Left colon (tissue), 2 donors: ENCODE measurements around the gene SLC43A3. TPM values are rescaled to one million over a fixed set of nuclear protein-coding genes. Genes with fewer than 3 reads are reported as not detected.

ENCODE experiments used
- ATAC-seq: fragments of 200-7000 bp; cut with Tn5 transposase; one replicate; pipeline ENCODE4 v1.9.1; 2020; ENCODE audit warnings: mild to moderate bottlenecking, moderate library complexity
- DNase-seq, 2 donors: peaks; one replicate each; pipeline ENCODE4 v3.0.0-alpha.2; 2020
- intact Hi-C, 2 donors: fragments of 100-400 bp; cut with DNase I in 1 of 2; cut with micrococcal nuclease in 1 of 2; formaldehyde crosslinking; loops; one replicate each; pipeline versions ENCODE4 v1.11.2 to v1.14.0; 2022; cut with DNase I, micrococcal nuclease
- total RNA-seq, 2 donors: library from RNA; stranded (reverse); fragmentation: NEBNext Ultra II Directional; extraction: Animal tissue kit (Norgen Biotek cat#: 25700); gene quantifications; one replicate each; pipeline ENCODE4 v1.2.1, GENCODE V29; 2021
- donor health status: DM: no; HTN: no; CAD: no.
- donor health status: DM: yes; HTN: yes; CAD: no.

The SLC43A3 gene
- total RNA-seq, 2 donors from 2014 or later, result 6.9 to 9.6 TPM

DNA sequence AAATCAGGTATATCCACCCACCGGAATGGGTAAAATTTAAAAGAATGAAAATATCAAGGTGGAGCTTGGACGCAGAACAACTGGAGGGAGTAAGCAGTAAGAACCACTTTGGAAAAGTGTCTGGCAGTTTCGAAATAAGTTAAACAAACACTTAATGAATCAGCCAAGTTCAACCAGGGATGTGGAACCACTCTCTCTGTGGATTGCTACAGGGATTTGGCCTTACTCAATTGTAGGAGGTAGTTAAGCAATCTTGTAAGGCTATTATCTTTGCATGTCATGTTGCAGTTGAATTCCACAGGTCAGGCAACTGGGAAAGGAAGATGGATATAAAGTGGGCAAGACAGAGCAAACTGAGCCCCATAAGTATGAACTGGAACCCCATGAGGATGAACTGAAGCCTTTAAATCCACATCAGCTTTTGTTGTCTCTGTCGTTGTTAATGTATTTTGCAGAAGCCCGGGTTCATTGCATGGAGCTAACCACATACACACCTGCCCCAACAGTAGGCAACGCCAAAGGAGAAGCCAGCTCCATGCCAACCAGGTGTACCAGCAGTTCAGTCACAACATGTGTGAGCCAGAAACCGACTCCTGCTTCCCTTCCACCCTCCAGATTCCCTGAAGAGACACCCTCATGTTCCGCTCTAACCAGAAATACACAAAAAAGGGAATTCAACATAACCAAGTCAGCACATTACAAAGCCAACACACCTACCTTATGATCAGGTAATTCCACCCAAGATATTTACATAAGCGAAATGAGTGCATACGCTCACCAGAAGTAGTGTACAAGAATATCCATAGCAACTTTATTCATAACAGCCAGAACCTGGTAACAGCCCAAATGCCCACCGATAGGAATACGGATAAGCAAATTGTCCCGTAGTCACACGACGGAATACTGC is 8.0 kb upstream of the SLC43A3 start:
- no peak for ATAC-seq
- intact Hi-C loops, result no loop called here

DNA sequence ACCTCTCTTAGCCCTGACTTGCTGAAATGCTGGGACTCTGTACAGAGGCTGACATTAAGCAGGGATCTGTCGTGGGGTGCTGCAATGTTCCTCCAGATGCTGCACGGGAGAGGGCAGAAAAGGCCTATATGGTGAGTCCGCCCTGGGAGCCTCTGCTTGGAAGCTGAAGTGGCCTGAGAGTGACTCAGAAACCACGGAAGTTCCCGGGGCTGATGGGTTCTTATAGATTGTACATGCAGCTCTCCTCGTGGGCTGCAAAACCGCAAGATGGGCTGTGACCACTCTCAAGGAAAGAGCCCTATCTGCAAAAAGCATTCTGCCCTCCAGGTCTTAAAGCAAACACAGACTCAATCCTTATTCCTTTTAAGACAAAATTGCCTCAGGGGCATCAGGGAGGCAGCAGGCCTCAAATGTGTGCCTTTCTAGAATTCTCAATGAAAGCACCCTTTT is 5.8 kb upstream of the SLC43A3 start:
- intact Hi-C loops, result no loop called here
- no peak for DNase-seq
- no peak for ATAC-seq

More for the DNA sequence above, 8.0 kb upstream of the SLC43A3 start:
- no peak for DNase-seq

DNA sequence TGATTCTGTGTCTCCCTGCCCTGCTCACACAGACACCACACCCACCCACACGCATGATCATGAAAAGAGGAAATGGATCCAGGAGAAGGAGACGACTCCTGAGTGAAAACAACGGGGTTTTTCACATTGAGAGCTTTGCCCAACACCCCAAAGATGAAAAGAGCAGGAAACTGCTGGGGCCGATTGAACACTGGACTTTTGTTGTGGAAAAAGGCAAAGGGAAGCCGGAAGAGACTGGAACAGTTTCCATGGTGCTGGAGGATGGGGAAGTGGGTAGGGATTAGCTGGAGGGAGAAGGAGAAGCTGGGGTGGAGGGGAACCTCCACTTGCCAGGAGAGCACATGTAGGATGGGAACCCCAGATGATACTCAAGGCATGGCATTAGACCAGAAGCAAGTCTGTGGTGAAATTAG is 5.2 kb upstream of the SLC43A3 start:
- intact Hi-C loops, result no loop called here
- no peak for ATAC-seq
- DNase-seq, result no peak

DNA sequence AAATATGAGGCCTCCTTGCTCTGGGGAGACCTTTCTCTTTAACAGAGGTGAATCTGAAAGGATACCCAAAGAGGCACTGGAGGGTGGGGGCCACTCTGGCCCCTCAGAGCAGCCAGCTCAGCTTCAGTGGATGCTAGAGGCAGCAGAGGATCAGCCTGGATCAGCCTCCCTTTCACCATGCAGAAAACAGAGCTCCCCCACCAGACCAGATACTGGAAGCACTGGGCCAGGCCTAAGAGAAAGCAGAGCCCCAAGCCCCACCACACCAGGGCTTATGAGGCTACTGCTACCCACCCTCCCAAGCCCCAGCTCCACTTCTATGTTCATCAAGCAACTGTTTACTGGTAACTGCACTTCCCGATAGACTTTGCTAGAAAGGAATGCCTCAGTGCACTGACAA is 4.0 kb upstream of the SLC43A3 start:
- ATAC-seq, result no peak
- no peak for DNase-seq
- intact Hi-C loops, result no loop called here

DNA sequence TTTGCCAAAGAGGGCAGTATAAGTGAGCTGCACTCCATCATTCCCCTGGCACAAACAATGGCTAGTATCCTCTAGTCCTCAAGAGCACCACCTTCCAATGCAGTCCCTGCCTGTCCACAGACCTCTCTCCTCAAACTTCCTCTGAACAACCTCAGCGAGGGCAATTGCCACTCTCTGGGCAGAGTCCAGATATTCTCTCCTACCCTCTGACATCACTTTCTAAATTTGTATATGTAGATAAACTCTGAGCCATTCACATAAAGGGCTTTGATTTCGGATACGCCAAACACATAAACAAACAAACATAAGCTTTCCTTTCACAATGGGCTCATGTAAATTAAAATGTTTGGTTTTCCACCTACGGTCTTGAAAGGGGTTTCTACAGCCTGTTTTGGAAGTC is 3.0 kb upstream of the SLC43A3 start:
- intact Hi-C loops, result no loop called here
- DNase-seq (no peak), ATAC-seq (peak; percentile 56)

DNA sequence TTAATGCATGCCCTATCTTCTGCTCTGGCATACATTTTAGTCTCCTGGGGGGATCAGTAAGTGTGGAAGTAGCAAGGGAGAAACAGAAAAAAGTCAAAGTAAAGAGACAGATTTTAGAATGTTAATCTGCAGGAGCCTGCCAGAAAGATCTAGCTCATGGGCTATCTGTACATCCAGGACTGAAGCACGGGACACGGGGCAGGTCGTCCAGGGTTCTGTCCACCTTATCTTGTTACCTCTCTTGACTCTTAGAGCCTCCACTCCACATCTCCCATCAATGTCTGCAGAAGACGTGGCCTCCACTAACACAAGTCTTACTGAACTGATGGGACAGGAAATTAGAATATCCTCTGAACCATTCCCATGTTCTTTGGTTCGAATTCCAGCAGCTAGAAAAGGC is 1.7 kb upstream of the SLC43A3 start:
- intact Hi-C loops, result no loop called here
- ATAC-seq (no peak), DNase-seq (no peak)

DNA sequence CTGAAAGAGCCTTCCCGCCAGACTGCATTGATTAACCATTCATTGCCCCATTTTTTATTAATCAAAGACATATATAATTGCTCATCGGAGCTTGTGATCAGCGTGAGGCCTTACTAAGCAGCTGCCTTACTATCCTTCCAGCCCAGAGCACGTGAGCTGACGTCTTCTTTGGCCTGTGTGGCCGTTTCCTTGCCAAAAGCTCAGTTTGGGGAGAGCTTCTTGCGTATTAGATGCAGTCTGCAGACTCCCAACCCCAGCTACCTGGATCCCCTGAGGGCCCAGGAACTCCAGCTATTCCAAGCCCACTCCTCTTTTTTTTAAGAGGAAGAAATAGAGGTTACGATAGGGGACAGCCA is 784 bp upstream of the SLC43A3 start:
- no peak for ATAC-seq
- intact Hi-C loops, result no loop called here
- peak; percentile 35 to 55 for DNase-seq

DNA sequence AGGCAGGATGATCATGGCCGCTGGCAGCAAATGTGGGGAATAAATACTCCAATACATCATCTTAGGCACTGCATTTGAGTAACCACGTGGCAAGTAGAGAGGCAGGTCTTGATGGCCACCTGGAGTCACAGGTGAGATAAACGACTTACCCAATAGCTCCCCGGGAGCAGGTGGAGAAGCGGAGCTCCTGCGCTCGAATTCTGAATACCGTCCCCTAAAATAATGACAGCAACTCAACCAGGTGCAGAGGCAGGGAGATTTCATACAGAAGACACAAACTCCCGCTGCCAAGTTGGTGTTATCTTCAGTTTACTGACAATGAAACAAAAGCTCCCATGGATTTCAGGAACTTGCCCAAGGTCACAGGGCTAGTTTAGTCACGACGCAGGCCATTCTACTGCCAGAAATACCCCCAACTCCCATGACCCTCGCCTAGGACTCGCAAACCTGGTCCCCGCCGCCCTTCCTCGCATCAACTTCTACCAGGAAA is 437 bp downstream of the SLC43A3 start:
- intact Hi-C loops, result no loop called here
- ATAC-seq, result no peak
- no peak for DNase-seq

DNA sequence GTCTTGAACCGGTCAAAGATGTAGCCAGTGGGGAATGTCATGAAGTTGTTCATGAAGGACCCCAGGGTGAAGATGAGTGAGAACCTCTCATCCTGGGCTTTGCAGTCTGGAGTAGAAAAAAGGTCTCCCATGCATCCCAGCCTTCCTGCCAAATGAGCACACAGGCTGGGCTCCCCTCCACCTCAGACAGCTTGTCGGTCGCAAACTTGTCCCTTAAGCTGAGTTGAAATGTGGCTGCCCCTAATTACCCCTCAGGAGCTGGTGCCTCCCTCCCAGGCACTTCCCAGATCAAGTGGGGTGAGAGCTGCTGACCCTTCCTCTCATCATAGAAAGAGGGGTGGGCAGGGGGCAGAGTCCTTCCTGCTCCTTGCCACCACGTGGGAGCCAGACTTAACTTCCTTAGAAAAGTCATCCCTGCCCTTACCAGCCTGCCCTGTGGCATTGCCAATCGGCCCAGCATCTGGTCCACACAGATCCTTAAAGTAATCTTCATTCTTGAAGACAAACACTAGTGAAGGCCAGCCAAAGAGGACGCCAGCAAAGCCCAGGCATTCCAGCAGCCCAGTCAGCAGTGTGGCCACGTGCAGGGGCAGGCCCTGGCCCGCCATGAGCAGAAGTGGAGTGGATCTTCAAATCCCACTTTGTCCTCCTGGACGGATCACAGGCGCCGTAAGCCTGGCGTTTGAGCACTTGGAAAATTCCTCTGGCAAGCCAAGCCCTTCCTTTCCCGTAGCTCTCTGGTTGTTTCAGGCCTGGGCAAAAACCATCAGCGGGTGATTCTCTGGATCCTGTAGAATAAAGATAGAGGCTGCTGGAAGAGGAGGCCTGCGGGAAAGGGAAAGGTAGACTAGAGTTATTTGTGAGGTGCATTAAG is 1.1 kb downstream of the SLC43A3 start:
- DNase-seq, result peak; percentile 39 to 60
- no peak for ATAC-seq
- intact Hi-C loops, result no loop called here

DNA sequence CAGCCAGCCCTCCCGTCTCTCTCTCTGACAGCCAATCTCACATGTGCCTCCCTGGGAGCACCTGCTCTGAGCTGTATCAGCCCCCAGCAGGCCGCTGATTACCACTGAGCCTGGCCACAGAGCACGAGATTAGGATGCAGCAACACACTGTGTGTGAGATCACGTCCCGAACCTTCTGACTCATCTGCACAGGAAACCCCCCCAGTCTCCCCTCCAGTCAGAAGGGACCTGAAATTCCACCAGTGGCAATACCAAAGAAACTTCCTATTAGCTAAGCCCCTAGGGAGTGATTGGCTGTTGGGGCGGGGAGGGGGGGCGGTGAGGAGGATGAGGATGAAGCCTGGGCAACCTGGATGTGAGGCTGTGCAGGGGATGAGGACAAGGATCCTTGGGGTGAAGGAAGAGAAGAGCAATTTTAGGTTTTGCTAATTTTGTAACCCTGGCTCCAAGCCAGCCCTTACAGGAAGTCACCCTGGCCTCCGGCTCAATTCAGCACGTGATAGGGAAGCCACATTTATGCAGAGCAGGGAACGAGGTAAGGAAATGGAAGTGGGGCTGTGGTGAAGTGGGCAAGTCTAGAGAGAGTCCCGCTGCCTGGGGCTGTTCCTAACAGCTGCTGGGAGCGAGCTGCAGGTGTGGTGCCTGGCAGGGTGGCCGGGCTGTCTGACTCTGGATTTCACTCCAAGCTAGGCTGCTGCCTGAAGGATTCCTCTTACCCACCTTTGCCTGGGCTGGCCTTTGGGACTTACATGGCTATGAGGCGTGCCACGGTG is 1.9 kb downstream of the SLC43A3 start:
- DNase-seq (peak; percentile 38 to 74), ATAC-seq (peak; percentile 56)
- intact Hi-C loops, result no loop called here

DNA sequence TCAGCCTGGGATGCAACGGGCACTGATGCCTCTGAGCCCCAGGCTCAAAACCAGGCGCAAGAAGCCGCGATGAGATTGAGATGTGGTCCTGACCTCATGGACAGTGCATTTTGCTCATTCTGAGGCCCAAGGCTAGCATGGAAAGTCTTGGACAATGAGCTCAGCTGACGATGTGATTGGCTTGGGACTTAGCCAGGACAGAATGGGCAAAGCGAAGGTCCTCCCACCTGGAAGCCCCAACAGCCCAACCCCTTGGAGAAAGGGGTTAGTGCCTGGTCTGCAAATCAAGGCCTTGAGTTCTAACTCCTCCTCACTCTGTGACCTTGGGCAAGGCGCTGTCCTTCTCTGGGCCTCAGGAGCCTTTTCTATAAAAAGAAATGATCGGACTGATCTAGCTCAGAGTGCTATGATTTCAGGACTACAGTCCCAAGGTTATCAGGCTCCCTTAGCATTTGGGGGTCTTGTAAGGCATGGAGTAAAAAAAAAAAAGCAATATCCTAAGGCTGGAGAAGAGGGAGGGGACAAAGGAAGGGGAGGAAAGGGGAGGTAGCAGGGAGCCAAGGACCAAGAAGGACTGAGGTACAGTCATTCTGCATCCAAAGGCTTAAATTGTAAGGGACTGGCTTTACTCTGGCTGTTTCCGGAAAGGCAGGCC is 2.7 kb downstream of the SLC43A3 start:
- DNase-seq (no peak), ATAC-seq (no peak)
- intact Hi-C loops, result no loop called here

DNA sequence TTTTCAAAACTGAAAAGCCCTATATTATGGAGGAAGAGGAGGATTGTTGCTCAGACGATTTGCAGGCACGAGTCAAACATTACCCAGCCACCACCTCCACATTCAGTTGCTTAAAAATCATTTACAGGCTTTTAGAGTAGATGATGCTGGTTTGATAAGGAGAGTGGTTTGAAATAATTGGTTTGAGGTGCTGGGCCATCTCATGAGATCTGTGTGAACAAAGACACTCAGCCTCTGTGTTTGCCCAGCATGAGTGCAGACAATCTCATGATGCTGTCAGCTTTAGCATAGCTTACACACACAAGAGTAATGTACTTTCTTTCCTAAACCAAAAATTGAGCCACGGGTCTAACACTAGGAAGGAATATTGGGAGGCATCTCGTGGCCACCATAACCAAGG is 4.3 kb downstream of the SLC43A3 start:
- ATAC-seq, result no peak
- DNase-seq, result no peak
- intact Hi-C loops, result no loop called here

DNA sequence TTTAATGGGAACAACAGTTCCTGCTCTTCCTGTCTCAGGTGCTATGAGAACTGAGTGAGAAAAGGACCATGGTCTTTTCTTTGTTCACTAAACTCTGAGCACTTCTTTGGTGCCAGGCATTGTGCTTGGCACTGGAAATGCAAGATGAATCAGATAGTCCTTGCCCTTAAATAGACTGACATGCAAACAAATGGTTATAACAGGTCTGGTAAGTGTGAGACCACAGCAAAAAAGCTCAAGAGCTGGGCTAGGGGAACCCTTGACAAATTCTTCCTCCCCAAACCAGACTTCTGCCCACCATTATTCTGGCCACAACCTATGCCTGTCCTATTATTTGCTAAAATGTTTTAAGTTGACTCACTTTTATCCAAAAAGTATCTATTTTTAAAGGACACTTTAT is 5.1 kb downstream of the SLC43A3 start:
- DNase-seq (no peak), ATAC-seq (no peak)
- intact Hi-C loops, result no loop called here

DNA sequence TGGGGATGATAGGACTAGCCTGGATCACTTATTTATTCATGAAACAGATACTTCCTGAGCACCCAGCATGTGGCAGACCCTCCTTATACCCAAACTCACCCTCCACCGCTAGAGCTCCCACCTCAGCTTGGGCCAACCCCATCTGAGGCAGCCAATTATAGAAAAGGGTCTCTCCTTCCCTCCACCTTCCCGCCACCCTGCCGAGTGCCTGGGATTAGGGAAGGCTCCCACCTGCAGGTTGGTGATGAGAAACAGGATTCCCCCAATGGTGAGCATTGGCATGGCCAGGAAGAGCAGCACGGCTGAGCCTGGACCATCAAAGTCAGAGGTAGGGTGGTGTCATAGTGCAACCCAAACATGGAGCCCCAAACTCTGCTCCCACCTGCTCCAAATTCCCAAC is 5.9 kb downstream of the SLC43A3 start:
- ATAC-seq, result no peak
- intact Hi-C loops, result no loop called here
- no peak for DNase-seq

DNA sequence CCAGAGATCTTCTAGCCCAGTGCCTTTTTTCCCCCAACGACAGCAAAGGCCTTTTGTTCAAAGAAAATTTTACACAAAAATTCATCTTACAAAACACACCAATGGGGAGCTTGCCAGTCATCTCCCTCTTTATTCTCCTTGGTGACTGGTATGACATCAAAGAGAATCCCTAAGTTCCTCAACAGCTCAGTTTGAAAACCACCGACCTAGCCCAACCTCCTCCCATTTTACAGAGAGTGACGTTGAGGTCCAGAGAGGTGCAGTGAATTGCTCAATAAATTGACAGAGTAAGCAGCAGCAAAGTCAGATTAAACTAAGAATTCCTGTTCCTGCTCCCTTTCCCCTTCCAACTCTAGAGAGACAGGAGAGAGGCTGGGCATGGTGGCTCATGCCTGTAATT is 7.8 kb downstream of the SLC43A3 start:
- DNase-seq (no peak), ATAC-seq (no peak)
- intact Hi-C loops, result no loop called here

DNA sequence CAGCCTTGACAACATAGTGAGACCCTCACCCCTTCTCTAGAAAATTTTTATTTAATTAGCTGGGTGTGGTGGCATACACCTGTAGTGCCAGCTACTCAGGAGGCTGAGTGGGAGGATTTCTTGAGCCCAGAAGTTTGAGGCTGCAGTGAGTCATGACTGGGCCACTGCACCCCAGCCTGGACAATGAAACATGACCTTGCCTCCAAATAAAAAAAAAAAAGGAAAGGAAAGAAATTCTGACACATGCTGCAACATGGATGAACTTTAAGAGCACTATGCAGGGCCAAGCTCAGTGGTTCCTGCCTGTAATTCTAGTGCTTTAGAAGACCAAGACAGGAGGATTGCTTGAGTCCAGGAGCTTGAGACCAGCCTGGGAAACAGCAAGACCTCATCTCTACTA is 8.8 kb downstream of the SLC43A3 start:
- intact Hi-C loops, result no loop called here
- DNase-seq (no peak), ATAC-seq (no peak)

DNA sequence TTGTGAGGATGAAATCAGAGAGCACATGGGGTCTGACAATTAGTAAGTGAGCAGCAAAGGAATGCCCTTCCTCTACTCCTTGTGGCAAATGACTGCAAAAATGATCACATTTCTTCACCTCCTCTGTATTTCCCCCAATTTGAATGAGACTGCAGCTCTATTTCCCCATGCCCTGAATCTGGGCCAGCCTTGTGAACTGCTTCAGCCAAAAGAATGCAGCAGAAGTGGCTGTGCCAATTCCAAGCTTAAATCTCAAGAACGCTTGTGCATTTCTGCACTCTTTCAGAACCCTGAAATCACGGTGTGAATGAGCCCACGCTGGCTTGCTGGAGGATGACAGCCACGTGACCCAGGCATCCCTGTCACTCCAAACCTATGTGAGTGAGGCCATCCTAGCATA is 9.9 kb downstream of the SLC43A3 start:
- DNase-seq (no peak), ATAC-seq (no peak)
- intact Hi-C loops, result no loop called here

DNA sequence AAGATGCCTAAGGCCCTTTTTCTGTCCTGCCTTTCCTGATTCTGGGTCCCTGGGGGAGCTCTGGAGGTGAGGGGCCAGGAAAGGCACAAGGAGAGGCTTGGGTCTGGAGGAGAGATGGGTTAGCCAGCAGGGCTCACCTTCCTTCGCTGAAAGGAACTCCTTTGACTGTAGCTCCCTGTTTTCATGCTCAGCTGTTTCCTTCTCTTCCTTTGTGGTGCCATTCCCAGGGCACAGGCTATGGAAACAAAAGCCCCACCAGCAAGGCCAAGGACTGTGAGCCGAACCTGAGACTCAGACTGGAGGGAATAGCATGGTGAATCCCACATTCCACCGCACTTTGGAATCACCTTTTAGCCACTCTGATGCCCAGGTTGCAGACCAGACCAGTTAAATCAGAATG is 10.5 kb downstream of the SLC43A3 start:
- intact Hi-C loops, result no loop called here
- no peak for DNase-seq

More for the DNA sequence above, 10.5 kb downstream of the SLC43A3 start:
- no peak for ATAC-seq
